Measurements from ENCODE around the gene STX2.

Gene STX2

GRCh38 chr12:130829391-130830245 is 9.4 kb downstream of the STX2 start:
- no peak for DNase-seq

DNA sequence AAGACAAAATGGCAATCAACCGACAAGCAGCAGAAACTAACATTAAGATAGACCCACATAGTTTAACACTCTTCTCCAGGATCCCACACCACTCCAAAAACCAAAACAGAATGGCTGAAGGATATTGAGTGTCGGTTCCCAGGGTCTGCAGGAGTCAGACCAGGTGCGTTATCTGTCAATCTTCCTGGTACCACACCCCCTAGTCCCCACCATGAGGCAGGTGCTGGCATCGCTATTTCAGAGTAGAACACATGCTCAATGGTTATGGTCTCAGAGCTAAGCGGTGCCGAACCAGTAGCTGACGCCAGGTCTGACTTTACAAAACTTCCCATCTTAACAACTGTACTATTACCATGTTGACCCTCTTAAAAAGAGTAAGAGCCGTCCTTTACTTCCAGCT is 10.2 kb downstream of the STX2 start:
- DNase-seq: no peak

- DNase-seq: peak; percentile 20 to 46 (median 43)
These were observed 11.6 kb downstream of the STX2 start for GRCh38 chr12:130827432-130827831.

GRCh38 chr12:130826151-130826801 is 12.8 kb downstream of the STX2 start:
- DNase-seq: peak; percentile 69 to 82 (median 74)

GRCh38 chr12:130825771-130826150 is 13.3 kb downstream of the STX2 start:
- no peak for DNase-seq

- DNase-seq: no peak
These were observed 19.4 kb downstream of the STX2 start for GRCh38 chr12:130819681-130820080.

DNA sequence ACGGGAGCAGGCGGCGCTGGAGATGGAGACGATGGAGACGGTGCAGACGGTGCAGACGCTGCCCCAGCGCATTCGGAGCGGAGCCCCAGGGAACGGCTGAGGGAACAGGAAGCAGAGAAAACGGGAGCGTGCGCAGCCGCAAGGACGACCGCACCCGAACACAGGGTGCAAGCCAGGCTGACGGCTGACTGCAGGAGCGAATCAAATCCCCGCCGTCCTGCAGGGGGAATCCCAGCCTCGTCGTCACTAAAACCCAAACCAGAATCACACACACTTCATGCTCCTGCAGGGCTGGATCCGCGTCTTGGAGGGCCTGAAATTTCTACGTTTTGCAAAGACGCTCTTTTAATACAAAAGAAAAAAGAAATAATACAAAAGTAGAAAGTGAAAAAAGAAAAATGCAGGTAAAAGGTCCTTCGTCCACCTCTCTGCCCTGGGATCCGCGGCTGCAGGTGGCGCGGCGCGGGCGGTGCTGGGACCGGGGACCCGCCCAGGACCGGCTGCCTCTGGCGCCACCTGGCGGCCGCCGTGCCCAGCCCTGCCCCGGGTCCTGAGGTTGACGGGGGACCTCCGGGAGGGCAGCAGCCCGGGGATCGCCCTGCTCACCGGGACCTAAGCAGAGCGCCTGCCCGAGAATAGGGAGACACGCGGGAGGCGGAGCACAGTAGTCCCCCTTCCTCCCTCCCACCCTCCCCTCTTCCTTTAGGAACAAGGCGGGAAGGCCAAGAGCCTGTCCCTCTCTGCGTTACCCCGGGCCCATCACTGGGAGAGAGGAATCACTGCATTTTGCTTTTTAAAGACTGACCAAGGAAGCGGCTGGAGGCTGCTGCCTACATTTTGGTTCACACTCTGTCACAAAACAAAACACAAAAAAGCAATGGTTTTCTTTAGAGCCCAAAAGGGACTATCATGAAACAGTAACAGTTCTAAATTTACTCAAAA is 20.1 kb downstream of the STX2 start:
- DNase-seq: peak; percentile 61 to 89 (median 73)

GRCh38 chr12:130818272-130818634 is 20.8 kb downstream of the STX2 start:
- DNase-seq: no peak

DNA sequence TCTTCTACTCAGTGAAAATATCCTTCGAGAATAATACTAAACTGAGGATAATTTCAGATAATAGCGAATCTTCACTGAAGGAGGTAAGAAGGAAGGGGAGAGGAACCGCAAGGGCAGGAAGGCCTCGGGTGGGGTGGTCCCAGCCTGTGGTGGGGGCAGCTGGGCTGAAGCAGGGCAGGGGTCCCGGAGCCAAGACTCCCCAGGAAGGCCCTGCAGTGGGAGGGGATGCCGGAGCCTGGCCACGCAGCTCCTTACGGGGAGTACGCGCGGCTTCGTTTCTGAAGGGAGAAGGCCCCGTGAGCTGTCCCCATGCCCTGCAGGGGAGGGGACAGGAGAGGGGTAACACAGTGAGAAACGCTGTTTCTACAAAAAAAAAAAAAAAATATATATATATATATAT is 21.2 kb downstream of the STX2 start:
- no peak for DNase-seq

- DNase-seq: no peak
These were observed 23.0 kb downstream of the STX2 start for GRCh38 chr12:130816097-130816496.

- no peak for DNase-seq
These were observed 23.9 kb downstream of the STX2 start for GRCh38 chr12:130815028-130815741.

- DNase-seq: no peak
These were observed 25.1 kb downstream of the STX2 start for GRCh38 chr12:130813949-130814348.

DNA sequence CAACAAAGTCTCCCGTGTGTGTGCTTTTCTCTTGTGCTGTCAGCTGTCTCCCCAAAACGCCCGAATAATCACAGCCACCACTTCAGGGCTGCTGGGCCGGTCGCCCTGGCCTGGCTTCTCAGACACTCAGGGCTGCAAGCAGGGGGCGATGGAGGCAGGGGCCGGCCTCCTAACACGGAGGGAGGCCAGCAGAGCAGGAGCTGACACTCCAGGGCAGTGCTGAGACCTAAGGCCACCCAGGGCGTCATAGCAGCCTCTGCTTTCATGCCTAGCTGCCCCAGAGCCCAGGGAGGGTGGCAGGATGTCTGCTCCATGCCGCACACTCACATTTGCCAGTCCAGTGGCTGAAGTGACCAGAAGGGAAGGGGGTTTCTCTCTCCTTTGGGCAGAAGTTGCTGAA is 25.6 kb downstream of the STX2 start:
- DNase-seq: no peak

GRCh38 chr12:130809791-130810190 is 29.3 kb downstream of the STX2 start:
- no peak for DNase-seq

DNA sequence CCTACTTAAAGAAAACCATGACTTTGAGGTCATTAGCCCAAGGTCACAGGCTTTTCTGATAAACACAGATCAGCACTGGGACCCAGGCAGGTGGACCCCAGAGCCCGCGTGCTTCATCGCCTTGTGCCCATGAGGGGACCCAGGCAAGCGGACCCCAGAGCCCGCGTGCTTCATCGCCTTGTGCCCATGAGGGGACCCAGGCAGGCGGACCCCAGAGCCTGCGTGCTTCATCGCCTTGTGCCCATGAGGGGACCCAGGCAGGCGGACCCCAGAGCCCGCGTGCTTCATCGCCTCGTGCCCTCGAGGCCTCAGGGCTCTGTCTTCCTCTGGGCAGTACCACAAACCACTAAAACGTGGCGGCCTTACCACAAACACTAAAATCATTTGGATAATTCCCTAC is 31.7 kb downstream of the STX2 start:
- no peak for DNase-seq

DNA sequence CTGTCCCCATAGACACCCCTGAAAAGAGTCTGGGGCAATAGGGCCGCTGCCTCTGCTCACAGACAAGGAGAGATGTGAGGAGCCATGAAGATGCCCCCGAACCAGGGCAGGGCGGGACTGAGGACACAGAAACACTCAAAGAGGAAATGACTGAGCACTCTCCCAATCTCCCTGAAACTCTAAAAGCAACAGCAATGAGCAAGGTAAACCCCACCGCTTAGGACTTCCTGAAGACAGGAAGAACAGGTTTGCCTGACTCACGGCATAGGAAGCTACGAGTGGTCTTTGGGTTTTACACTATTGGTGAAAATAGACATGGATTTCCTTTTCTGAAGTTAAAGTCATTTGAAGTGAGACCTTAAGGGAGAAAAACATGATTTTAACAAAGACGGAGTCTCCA is 32.5 kb downstream of the STX2 start:
- no peak for DNase-seq

GRCh38 chr12:130805635-130806034 is 33.4 kb downstream of the STX2 start:
- no peak for DNase-seq

DNA sequence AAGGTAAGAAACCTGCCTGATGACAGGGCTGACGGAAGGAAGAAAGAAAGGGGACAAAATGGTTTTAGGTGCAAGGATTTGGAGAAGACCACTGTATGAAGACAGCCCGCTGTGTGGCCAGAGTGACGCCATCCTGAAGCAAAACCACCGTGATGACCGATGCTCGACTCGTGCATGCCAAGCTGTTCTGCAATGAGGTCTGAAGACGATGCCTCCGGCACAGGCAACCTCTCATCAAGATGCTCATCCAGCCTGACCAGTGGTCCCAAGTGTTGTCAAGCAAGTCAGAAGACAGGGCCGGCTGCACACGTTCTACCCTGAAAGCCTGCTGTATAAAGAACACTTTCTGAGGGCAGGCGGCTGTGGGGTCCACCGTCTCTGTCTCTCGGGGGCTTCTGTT is 34.8 kb downstream of the STX2 start:
- no peak for DNase-seq

GRCh38 chr12:130803702-130804101 is 35.3 kb downstream of the STX2 start:
- peak; percentile 41 to 61 (median 44) for DNase-seq

- DNase-seq: no peak
These were observed 38.7 kb downstream of the STX2 start for GRCh38 chr12:130800312-130800711.

GRCh38 chr12:130799051-130799450 is 40.0 kb downstream of the STX2 start:
- no peak for DNase-seq

- DNase-seq: no peak
These were observed 41.9 kb downstream of the STX2 start for GRCh38 chr12:130796985-130797686.
